Measurements from ENCODE around the gene HTATIP2. TPM values are rescaled to one million over a fixed set of nuclear protein-coding genes. Genes with fewer than 3 reads are reported as not detected.
"Not testable (repeated sequence)": the region's sequence is repeated elsewhere in the genome, so short reads cannot be mapped to it uniquely, and the experiment has no call there.

HTATIP2 gene
- 4.0 TPM for polyA plus RNA-seq (ENCODE audit: insufficient read length)

GRCh38 chr11:20363500-20364340 is at the start of gene HTATIP2:
TSS of gene HTATIP2 (plus strand) at chr11:20363714. CDS start at chr11:20364238, 524 bp downstream.
- peak; percentile 23 for DNase-seq

- no peak for DNase-seq
Measured at GRCh38 chr11:20315800-20316199, 47.7 kb upstream of the HTATIP2 start.

DNA sequence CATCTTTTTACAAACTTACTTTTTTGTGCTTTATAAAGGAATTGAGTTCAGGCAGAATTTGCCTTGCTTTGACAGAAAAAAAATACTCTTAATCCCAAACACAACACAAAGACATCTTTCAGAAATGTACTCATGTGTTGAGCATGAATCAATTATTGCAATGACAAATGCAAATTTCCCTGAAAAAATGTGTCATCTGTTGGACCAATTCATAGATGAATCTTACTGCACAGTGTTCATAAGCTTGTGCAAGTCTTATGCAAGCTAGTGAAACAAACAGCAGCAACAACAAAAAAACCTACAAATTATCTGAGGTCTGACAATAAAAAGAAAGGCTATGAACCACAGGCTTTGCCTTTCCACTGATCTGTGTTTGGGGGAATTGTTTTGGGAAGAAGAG is 42.3 kb upstream of the HTATIP2 start:
- DNase-seq, result no peak

- DNase-seq, result no peak
Measured at GRCh38 chr11:20327377-20327935, 36.1 kb upstream of the HTATIP2 start.

DNA sequence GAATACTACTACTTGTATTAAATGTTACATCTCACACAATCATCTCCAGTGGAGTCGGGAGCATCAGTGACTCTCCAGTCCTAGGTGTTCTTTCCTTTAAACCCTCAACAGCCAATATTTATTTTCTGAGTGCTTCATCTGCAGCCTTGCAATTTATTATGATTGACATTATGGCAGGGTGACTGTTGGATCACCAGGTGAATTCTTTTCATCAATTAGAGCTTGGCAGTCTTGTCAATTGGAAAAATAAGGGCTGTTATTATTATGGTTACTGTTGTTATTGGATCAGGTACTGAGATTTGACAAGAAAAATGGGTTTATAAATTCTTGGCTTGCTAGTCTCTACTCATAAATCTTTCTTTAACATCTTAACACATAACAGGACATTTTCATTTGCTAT is 27.5 kb upstream of the HTATIP2 start:
- DNase-seq, result no peak

GRCh38 chr11:20337526-20338154 is 25.9 kb upstream of the HTATIP2 start:
- peak; percentile 31 for DNase-seq

- peak; percentile 25 for DNase-seq
Measured at GRCh38 chr11:20342347-20343141, 21.0 kb upstream of the HTATIP2 start.

DNA sequence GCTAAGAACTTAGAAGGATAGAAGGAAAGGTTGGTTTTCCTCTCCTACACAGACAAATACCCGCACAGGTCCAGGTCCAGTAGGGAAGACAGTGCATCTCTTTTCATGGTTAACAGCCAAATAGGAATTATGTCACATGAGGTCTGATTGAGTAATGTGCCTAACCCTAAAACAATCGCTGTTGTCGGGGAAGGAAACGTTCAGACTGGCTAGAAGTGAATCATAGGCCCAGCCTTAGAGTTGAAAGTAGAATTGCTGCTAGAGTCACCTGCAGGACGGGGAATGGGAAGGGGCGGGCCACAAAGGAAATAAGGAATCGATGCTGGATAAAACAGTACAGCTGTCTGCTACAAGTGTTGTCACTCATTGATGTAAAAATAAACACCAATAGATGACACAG is 12.4 kb upstream of the HTATIP2 start:
- no peak for DNase-seq

- no peak for DNase-seq
Measured at GRCh38 chr11:20351751-20352262, 11.7 kb upstream of the HTATIP2 start.

DNA sequence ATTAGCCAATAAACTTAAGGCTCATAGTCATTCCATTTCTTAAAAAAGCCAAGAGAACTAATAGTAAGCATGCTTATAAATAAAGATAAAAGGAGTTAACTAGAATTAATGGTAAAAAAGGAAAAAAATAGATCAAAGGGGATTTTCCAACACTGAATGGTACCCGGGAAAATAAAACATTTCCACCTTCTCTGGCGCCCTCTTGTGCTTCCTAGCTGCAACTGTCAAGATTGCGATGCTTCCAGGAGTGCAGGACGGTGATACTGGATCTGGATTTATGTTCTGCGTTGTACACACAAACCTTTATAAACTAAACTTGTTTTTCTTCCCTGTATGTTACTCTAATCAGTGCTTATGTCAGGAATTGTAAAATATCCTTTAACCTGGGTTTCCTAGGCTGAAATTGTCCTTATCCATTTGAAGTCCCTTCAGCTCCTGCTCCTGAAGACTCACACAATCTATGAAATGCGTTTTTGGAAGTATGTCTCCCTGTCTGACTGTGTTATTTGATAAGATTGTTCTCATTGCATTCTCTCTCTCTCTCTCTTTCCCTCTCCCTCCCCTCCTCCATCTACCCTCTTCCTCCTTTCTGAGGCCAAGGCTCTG is 9.6 kb upstream of the HTATIP2 start:
- DNase-seq, result peak; percentile 23

DNA sequence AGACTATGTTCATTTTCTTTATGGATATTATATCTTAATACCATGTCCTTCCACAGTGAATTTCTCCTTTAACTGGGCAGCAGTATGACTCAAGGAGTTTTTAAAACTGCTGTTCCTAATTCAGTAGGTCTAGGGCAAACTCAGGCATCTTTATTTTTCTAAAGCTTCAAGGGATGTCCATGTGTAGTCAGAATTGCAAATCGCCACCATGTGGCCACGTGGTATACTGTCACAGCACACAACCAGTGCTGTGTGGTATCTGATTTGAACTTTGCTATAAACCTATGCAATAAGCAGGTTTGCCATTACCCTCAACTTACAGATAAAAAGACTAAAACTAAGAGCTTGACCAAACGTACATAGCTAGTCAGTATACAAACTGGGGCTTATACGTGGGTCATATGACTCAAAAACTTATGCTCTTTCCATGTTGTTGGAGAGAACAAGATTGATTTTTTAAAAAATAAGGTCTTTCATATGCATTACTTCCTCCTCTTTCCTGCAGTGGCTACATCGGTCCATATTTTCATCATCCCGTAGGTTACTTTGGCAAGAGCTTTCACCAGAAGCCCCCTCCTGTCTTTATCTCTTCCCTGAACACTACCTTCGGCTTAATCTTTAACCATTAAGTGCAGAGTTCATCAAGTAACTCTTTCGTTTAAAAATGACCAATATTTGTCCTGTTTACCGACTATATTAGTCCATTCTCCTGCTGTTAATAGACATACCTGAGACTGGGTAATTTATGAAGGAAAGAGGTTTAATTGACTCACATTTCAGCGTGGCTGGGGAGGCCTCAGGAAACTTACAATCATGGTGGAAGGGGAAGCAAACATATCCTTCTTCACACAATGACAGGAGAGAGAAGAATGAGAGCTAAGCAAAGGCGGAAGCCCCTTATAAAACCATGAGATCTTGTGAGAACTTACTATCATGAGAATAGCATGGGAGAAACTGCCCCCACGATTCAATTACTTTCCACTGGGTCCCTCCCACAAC is 8.0 kb upstream of the HTATIP2 start:
- DNase-seq, result no peak

DNA sequence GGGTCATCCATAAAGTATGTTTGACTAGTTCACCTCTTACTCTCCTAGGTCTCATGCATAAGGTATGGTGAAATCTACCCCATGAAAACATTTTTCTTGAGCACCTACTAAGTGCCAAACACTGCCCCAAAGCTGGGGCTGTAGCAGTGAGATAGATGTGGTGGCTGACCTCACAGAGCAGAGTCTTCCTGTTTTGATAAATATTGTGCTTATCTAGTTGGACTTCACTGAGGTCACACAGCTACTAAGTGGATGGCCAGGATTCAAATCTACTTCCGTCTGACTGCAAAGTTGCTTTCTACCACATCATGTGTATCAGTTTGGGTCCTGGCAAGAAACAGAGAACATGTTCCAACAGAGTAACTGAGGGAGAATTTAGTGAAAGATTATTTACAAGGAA is 6.4 kb upstream of the HTATIP2 start:
- DNase-seq, result no peak

- DNase-seq, result no peak
Measured at GRCh38 chr11:20360650-20361049, 2.9 kb upstream of the HTATIP2 start.

- no peak for DNase-seq
Measured at GRCh38 chr11:20362481-20362880, 1.0 kb upstream of the HTATIP2 start.

GRCh38 chr11:20363149-20363499 is 390 bp upstream of the HTATIP2 start:
- DNase-seq, result no peak

GRCh38 chr11:20364341-20364792 is 853 bp downstream of the HTATIP2 start:
- no peak for DNase-seq

- not testable (repeated sequence) for DNase-seq
Measured at GRCh38 chr11:20365465-20365864, 2.0 kb downstream of the HTATIP2 start.

GRCh38 chr11:20367313-20367948 is 3.9 kb downstream of the HTATIP2 start:
- no peak for DNase-seq

GRCh38 chr11:20368438-20368837 is 4.9 kb downstream of the HTATIP2 start:
- DNase-seq, result no peak

DNA sequence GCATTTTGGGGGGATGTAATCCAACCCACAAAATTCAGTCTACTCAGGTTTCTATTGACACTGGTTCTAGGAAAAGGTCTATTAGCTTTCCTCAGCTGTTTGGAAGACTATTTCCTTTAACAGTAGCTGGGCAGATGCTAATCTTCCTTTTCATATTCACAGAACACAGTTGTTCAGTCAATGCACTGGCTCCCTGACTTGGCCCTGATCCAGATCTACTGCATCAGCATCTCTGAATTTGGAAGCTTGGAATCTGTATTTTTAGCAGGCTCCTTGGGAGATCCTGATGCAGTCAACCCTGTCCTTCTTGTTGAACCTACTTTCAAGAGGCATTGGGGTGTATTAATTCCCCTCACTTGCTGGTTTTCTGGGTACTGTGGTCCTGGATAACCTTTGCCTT is 6.3 kb downstream of the HTATIP2 start:
- DNase-seq, result no peak
